ENCODE results near the gene MAN1B1.
"Not testable (repeated sequence)": the region's sequence is repeated elsewhere in the genome, so short reads cannot be mapped to it uniquely, and the experiment has no call there.

MAN1B1 gene

GRCh38 chr9:137127301-137128157 is 40.7 kb downstream of the MAN1B1 start:
- DNase-seq (ENCODE audit: low read depth in 2 of 2), result no peak

- no peak for DNase-seq (ENCODE audit: low read depth in 2 of 2)
These were observed 41.5 kb downstream of the MAN1B1 start for GRCh38 chr9:137128158-137128861.

- no peak for DNase-seq (ENCODE audit: low read depth in 2 of 2)
These were observed 42.2 kb downstream of the MAN1B1 start for GRCh38 chr9:137128862-137129455.

- peak; percentile 72 to 73 for DNase-seq (ENCODE audit: low read depth in 2 of 2)
These were observed 42.8 kb downstream of the MAN1B1 start for GRCh38 chr9:137129456-137130175.

- DNase-seq (ENCODE audit: low read depth in 2 of 2), result no peak
These were observed 43.5 kb downstream of the MAN1B1 start for GRCh38 chr9:137130176-137130755.

GRCh38 chr9:137134191-137134590 is 47.4 kb downstream of the MAN1B1 start:
- DNase-seq (ENCODE audit: low read depth in 2 of 2), result no peak

- DNase-seq (ENCODE audit: low read depth in 2 of 2), result not testable (repeated sequence)
These were observed 48.4 kb downstream of the MAN1B1 start for GRCh38 chr9:137135154-137135553.

- DNase-seq (ENCODE audit: low read depth in 2 of 2), result no peak
These were observed 49.6 kb downstream of the MAN1B1 start for GRCh38 chr9:137136261-137136880.

- DNase-seq (ENCODE audit: low read depth in 2 of 2), result no peak
These were observed 50.3 kb downstream of the MAN1B1 start for GRCh38 chr9:137136881-137137607.

- no peak for DNase-seq (ENCODE audit: low read depth in 2 of 2)
These were observed 51.4 kb downstream of the MAN1B1 start for GRCh38 chr9:137138058-137138721.

- no peak for DNase-seq (ENCODE audit: low read depth in 2 of 2)
These were observed 52.1 kb downstream of the MAN1B1 start, which contains the start of gene GRIN1 for GRCh38 chr9:137138722-137139467. GRIN1 (plus strand) TSS chr9:137139154; CDS start chr9:137139487, 333 bp downstream.

- DNase-seq (ENCODE audit: low read depth in 2 of 2), result no peak
These were observed 52.8 kb downstream of the MAN1B1 start for GRCh38 chr9:137139468-137140150.

GRCh38 chr9:137140151-137141012 is 53.6 kb downstream of the MAN1B1 start:
- no peak for DNase-seq (ENCODE audit: low read depth in 2 of 2)

- no peak for DNase-seq (ENCODE audit: low read depth in 2 of 2)
These were observed 54.4 kb downstream of the MAN1B1 start for GRCh38 chr9:137141050-137141810.

- DNase-seq (ENCODE audit: low read depth in 2 of 2), result no peak
These were observed 55.5 kb downstream of the MAN1B1 start for GRCh38 chr9:137141976-137142936.

- DNase-seq (ENCODE audit: low read depth in 2 of 2), result no peak
These were observed 56.7 kb downstream of the MAN1B1 start for GRCh38 chr9:137143459-137143858.

All from fibroblast of skin of left quadriceps (primary cell).